Measurements from ENCODE around the gene CYBC1.
A peak's percentile ranks its signal among the peaks of the same experiment; 100 is the strongest.

The CYBC1 gene

DNA sequence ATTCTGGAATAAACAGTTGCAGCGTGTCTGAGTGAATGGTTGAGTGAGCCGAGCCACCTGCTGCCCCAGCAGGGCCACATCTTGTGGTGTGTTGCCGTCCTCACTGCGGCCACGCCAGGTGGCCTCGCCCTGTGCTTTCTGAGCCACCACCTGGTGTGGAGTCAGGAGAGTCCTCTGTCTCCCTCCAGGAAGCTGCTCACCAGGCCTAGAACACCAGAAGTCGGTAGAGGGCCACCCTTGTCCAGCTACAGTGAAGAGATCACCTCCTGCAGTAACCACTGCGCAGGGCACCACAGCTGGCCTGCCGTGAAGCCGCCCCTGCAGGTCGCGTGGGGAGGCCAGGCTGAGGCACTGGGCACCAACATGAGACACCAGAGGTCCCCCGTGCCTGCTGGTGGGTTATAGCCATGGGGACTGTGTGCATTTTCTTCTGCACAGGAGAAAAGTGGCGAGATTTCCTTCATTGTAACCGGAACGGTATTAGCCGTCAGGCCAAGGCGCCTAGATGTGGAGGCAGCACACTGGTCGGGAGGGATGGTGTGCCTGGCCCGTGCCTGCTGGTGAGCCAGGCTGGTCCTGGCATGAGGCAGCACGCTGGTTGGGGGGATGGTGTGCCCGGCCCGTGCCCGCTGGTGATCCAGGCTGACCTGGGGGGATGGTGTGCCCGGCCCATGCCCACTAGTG, 40.1 kb upstream of the CYBC1 start:
- H3K27me3 ChIP-seq (ENCODE audit: control insufficient read depth in 1 of 2, insufficient read depth in 2 of 2, low read length in 2 of 2) = no peaks in the 10 kb centered on the region
- no peak overlapping the region for H3K27ac ChIP-seq (ENCODE audit: low read length)
- H3K4me1 ChIP-seq (ENCODE audit: control insufficient read depth, insufficient read depth, low read length) = peaks cover 27% of the 10 kb centered on the region
- no peak overlapping the region for H3K9ac ChIP-seq (ENCODE audit: low read length in 2 of 2)
- H3K4me3 ChIP-seq (ENCODE audit: low read length in 2 of 2) = no peak overlapping the region
- no peaks in the 10 kb centered on the region for H3K9me3 ChIP-seq (ENCODE audit: control insufficient read depth in 2 of 2, low read length in 2 of 2)
- peaks cover 12 to 15% of the 10 kb centered on the region in 2 donors for H3K36me3 ChIP-seq (ENCODE audit: control insufficient read depth in 2 of 2, insufficient read depth in 2 of 2, low read length in 2 of 2)

DNA sequence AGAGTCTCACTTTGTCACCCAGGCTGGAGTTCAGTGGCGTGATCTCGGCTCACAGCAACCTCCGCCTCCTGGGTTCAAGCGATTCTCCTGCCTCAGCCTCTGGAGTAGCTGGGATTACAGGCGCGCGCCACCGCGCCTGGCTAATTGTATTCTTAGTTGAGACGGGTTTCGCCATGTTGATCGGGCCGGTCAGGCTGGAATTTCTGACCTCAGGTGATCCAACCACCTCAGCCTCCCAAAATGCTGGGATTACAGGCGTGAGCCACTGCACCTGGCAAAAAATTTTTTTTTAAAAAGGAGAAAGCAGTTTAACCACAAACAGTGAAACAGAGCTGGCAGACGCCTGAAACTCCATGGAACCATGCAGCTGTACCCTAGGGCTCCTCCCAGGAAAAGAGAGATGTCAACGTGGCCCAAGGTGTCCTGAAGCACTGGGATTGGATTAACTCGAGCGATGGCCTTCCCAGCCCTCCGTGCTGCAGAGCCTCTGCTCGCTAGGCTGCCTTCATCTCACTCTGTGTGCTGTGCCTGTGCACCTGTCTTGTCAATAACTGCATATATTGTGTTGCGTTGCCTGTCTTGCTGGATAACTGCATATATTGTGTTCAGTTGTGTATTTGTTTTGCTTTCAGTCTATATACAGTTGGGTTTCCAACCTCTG, 39.4 kb upstream of the CYBC1 start:
- Histone ChIP-seq H3K9ac (ENCODE audit: low read length in 2 of 2) (no peak overlapping the region), H3K36me3 (ENCODE audit: control insufficient read depth in 2 of 2, insufficient read depth in 2 of 2, low read length in 2 of 2) (peaks cover 15 to 18% of the 10 kb centered on the region in 2 donors), H3K4me3 (ENCODE audit: low read length in 2 of 2) (no peak overlapping the region)

DNA sequence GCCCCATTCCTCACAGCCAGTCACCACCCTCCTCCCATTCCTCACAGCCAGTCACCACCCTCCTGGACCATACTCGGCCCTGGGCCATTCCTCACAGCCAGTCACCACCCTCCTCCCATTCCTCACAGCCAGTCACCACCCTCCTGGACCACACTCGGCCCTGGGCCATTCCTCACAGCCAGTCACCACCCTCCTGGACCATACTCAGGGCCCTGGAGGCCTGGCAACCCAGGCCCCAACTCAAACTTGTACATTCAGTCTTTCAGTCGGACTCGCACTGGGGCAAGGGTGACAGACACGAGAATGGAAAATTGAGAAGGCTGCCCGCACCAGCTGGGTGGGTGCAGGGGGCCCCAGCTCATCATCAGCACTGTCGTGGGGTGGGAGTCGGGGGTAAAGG, 38.6 kb upstream of the CYBC1 start:
- H3K4me1 ChIP-seq (ENCODE audit: control insufficient read depth, insufficient read depth, low read length) = peaks cover 20% of the 10 kb centered on the region
- H3K9ac ChIP-seq (ENCODE audit: low read length in 2 of 2) = no peak overlapping the region
- H3K9me3 ChIP-seq (ENCODE audit: control insufficient read depth in 2 of 2, low read length in 2 of 2) = no peaks in the 10 kb centered on the region
- H3K27me3 ChIP-seq (ENCODE audit: control insufficient read depth in 1 of 2, insufficient read depth in 2 of 2, low read length in 2 of 2) = no peaks in the 10 kb centered on the region
- no peak overlapping the region for H3K27ac ChIP-seq (ENCODE audit: low read length)
- H3K36me3 ChIP-seq (ENCODE audit: control insufficient read depth in 2 of 2, insufficient read depth in 2 of 2, low read length in 2 of 2) = peaks cover 24 to 27% of the 10 kb centered on the region in 2 donors
- H3K4me3 ChIP-seq (ENCODE audit: low read length in 2 of 2) = no peak overlapping the region

More for the DNA sequence above, 39.4 kb upstream of the CYBC1 start:
- H3K9me3 ChIP-seq (ENCODE audit: control insufficient read depth in 2 of 2, low read length in 2 of 2) = no peaks in the 10 kb centered on the region
- no peaks in the 10 kb centered on the region for H3K27me3 ChIP-seq (ENCODE audit: control insufficient read depth in 1 of 2, insufficient read depth in 2 of 2, low read length in 2 of 2)
- peaks cover 23% of the 10 kb centered on the region for H3K4me1 ChIP-seq (ENCODE audit: control insufficient read depth, insufficient read depth, low read length)
- H3K27ac ChIP-seq (ENCODE audit: low read length) = no peak overlapping the region

DNA sequence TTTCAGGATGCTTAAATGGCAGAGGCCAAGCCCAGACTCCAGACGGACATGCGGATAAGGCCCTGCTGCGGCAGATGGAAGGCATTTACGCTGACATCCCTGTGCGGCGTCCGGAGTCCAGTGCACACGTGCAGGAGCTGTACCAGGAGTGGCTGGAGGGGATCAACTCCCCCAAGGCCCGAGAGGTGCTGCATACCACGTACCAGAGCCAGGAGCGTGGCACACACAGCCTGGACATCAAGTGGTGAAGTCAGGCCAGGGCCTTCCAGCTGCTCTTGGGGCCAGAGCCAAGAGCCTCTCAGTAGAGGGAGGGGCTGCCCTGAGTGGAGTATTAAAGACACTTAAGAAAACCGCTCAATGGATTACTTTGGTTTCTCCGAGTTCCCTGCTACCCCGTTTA, 37.4 kb upstream of the CYBC1 start:
- Histone ChIP-seq H3K9ac (ENCODE audit: low read length in 2 of 2) (no peak overlapping the region), H3K9me3 (ENCODE audit: control insufficient read depth in 2 of 2, low read length in 2 of 2) (no peaks in the 10 kb centered on the region), H3K4me1 (ENCODE audit: control insufficient read depth, insufficient read depth, low read length) (peaks cover 13% of the 10 kb centered on the region), H3K36me3 (ENCODE audit: control insufficient read depth in 2 of 2, insufficient read depth in 2 of 2, low read length in 2 of 2) (peaks cover 35% of the 10 kb centered on the region in 2 donors), H3K27ac (ENCODE audit: low read length) (no peak overlapping the region), H3K27me3 (ENCODE audit: control insufficient read depth in 1 of 2, insufficient read depth in 2 of 2, low read length in 2 of 2) (no peaks in the 10 kb centered on the region), H3K4me3 (ENCODE audit: low read length in 2 of 2) (no peak overlapping the region)

DNA sequence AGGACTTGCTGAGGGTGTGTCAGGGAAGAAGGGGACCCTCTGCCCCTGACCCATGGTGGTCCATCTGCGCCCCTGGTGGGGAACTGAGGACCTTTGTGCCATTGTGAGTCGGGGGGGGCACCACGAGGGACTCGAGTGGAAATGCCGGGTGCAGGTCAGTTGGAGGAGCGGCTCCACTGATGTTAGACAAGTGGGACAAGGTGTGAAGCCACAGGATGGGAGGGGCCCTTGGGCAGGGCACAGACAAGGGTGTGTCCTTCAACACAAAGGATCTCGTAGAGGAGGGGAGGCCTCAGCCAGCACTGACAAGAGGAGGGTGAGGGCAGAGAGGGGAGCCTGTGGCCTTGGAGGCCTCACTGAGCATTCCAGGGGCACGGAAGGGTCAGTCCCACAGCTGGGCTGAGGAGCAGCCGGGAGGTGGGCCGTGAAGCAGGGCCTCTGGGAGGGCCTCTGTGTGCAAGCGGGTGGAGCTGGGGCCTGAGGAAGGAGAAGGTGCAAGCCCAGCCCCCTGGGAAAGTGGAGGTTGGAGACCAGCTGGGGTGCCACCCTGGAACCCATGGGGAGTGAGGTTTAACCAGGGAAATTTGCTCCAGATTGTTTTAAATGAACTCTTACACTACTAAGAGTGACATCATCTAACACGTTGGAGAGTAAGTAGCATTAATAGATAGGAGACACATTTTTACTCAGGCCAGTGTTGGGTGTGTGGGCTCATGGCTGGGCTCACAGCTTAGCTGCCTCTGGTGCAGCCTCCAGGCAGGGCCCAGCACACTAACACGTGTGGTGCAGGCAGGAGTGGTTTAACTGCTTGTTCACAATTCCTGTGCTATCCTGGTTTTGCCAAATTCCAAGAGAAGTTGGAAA, 35.9 kb upstream of the CYBC1 start:
- H3K27ac ChIP-seq (ENCODE audit: low read length) = no peak overlapping the region
- no peak overlapping the region for H3K4me3 ChIP-seq (ENCODE audit: low read length in 2 of 2)
- H3K9me3 ChIP-seq (ENCODE audit: control insufficient read depth in 2 of 2, low read length in 2 of 2) = no peaks in the 10 kb centered on the region
- no peak overlapping the region for H3K9ac ChIP-seq (ENCODE audit: low read length in 2 of 2)
- peaks cover 10% of the 10 kb centered on the region for H3K4me1 ChIP-seq (ENCODE audit: control insufficient read depth, insufficient read depth, low read length)
- H3K36me3 ChIP-seq (ENCODE audit: control insufficient read depth in 2 of 2, insufficient read depth in 2 of 2, low read length in 2 of 2) = peaks cover 41 to 42% of the 10 kb centered on the region in 2 donors
- H3K27me3 ChIP-seq (ENCODE audit: control insufficient read depth in 1 of 2, insufficient read depth in 2 of 2, low read length in 2 of 2) = no peaks in the 10 kb centered on the region

DNA sequence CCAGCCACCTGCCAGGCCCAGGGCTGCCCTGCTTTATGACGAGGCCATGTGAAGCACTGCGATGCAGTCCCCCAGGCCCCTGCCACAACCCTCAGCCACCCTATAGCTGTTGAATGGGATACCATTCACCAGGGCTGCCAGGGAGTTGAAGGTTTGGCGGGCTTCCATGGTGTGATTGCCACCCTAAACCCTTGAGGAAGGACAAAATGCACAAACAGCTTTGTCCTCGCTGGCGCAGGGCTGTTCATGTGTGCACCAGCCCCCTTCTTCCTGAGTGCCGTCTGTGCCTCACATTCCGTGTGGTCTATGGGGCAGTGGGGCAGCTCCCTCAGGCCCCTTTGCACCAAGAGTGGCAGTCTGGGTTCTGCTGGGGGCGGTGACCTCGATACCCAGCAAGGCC, 33.3 kb upstream of the CYBC1 start:
- Histone ChIP-seq H3K27ac (ENCODE audit: low read length) (no peak overlapping the region), H3K4me3 (ENCODE audit: low read length in 2 of 2) (no peak overlapping the region), H3K36me3 (ENCODE audit: control insufficient read depth in 2 of 2, insufficient read depth in 2 of 2, low read length in 2 of 2) (peaks cover 55 to 60% of the 10 kb centered on the region in 2 donors), H3K27me3 (ENCODE audit: control insufficient read depth in 1 of 2, insufficient read depth in 2 of 2, low read length in 2 of 2) (no peaks in the 10 kb centered on the region), H3K9me3 (ENCODE audit: control insufficient read depth in 2 of 2, low read length in 2 of 2) (no peaks in the 10 kb centered on the region), H3K9ac (ENCODE audit: low read length in 2 of 2) (no peak overlapping the region), H3K4me1 (ENCODE audit: control insufficient read depth, insufficient read depth, low read length) (peaks cover 4% of the 10 kb centered on the region)

DNA sequence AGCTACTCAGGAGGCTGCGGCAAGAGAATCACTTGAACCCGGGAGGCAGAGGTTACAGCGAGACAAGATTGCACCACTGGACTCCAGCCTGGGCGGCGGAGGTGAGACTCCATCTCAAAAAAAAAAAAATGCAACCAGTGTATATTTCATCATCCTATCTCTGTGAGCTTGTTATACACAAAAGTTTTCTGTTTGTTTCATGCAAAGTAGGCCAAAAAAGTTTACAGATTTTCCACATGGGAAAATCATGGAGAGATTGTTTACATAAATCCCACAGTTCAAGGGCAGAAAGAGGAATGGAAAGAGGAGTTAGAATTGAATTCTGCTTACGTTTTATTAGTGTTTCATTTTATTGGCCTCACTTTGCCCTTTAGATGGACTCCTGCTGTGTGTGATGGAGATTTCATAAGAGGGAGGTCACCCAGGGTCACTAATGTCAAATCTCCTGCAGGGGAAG, 32.7 kb upstream of the CYBC1 start:
- Histone ChIP-seq H3K36me3 (ENCODE audit: control insufficient read depth in 2 of 2, insufficient read depth in 2 of 2, low read length in 2 of 2) (peaks cover 58 to 64% of the 10 kb centered on the region in 2 donors), H3K4me1 (ENCODE audit: control insufficient read depth, insufficient read depth, low read length) (peaks cover 3% of the 10 kb centered on the region), H3K27me3 (ENCODE audit: control insufficient read depth in 1 of 2, insufficient read depth in 2 of 2, low read length in 2 of 2) (no peaks in the 10 kb centered on the region), H3K4me3 (ENCODE audit: low read length in 2 of 2) (no peak overlapping the region), H3K27ac (ENCODE audit: low read length) (no peak overlapping the region), H3K9me3 (ENCODE audit: control insufficient read depth in 2 of 2, low read length in 2 of 2) (no peaks in the 10 kb centered on the region), H3K9ac (ENCODE audit: low read length in 2 of 2) (no peak overlapping the region)

DNA sequence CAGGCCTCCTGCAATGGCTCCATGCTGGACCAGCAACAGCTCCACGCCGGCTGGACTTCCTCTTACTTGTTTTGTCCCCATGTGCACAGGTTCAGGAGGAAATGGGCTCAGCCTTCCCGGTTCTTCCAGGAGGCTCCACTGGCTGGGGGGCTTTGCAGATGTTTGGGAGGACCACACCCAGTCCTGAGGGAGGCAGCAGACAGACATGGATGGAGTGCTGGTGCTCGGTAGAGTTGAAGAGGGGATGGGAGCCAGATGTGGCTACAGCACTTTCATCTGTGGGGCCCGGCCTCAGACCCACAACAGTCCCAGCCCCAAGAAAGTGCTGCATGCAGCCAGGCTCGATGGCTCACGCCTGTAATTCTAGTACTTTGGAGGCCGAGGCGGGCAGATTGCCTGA, 29.8 kb upstream of the CYBC1 start:
- Histone ChIP-seq H3K36me3 (ENCODE audit: control insufficient read depth in 2 of 2, insufficient read depth in 2 of 2, low read length in 2 of 2) (peaks cover 49 to 53% of the 10 kb centered on the region in 2 donors), H3K4me3 (ENCODE audit: low read length in 2 of 2) (no peak overlapping the region), H3K9me3 (ENCODE audit: control insufficient read depth in 2 of 2, low read length in 2 of 2) (no peaks in the 10 kb centered on the region), H3K27me3 (ENCODE audit: control insufficient read depth in 1 of 2, insufficient read depth in 2 of 2, low read length in 2 of 2) (no peaks in the 10 kb centered on the region), H3K9ac (ENCODE audit: low read length in 2 of 2) (no peak overlapping the region), H3K4me1 (ENCODE audit: control insufficient read depth, insufficient read depth, low read length) (no peaks in the 10 kb centered on the region), H3K27ac (ENCODE audit: low read length) (no peak overlapping the region)

DNA sequence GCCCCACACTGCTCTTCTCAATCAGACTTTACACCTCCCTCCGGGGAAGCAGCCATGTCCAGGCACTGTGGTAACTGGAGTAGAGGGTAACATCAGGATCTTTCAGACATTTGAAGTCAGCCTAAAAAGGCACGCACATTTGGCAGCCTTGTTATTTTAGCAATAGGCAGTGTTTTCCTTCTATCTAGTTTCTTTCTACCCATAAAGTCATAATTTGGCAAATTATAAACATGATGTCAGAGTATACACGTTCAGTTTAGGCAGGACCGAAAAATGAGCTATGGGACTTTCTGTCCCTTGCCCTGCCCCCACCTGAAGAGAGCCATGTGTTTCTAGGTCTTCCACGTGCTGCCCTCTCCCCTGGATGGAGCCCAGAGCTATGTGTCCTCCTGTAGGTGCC, 29.1 kb upstream of the CYBC1 start:
- H3K27me3 ChIP-seq (ENCODE audit: control insufficient read depth in 1 of 2, insufficient read depth in 2 of 2, low read length in 2 of 2) = no peaks in the 10 kb centered on the region
- H3K27ac ChIP-seq (ENCODE audit: low read length) = no peak overlapping the region
- H3K9me3 ChIP-seq (ENCODE audit: control insufficient read depth in 2 of 2, low read length in 2 of 2) = no peaks in the 10 kb centered on the region
- H3K4me1 ChIP-seq (ENCODE audit: control insufficient read depth, insufficient read depth, low read length) = no peaks in the 10 kb centered on the region
- H3K9ac ChIP-seq (ENCODE audit: low read length in 2 of 2) = peak overlapping the region in 1 of 2 donors; percentile 29
- peaks cover 48 to 54% of the 10 kb centered on the region in 2 donors for H3K36me3 ChIP-seq (ENCODE audit: control insufficient read depth in 2 of 2, insufficient read depth in 2 of 2, low read length in 2 of 2)
- no peak overlapping the region for H3K4me3 ChIP-seq (ENCODE audit: low read length in 2 of 2)

DNA sequence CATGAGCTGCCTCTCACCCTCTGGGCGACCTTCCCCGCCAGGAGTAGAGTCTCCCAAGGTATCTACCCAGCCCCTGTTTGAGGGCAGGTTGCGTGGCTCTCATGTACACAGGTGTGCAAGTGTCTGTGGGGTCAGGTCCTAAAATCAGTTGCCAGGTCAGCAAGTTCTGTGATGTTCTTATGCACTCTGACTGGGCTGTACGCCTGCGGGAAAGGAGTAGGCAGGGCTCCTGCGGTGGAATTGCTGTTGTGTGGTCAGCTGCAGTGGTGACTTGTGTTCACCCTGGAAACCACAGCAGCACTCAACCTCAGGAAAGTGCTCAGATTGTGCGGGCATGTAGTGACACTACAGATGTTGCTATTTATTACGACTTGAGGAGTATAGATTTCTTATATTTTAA, 27.4 kb upstream of the CYBC1 start:
- H3K27ac ChIP-seq (ENCODE audit: low read length) = no peak overlapping the region
- H3K9me3 ChIP-seq (ENCODE audit: control insufficient read depth in 2 of 2, low read length in 2 of 2) = no peaks in the 10 kb centered on the region
- no peaks in the 10 kb centered on the region for H3K27me3 ChIP-seq (ENCODE audit: control insufficient read depth in 1 of 2, insufficient read depth in 2 of 2, low read length in 2 of 2)
- no peaks in the 10 kb centered on the region for H3K4me1 ChIP-seq (ENCODE audit: control insufficient read depth, insufficient read depth, low read length)
- H3K4me3 ChIP-seq (ENCODE audit: low read length in 2 of 2) = no peak overlapping the region
- peaks cover 38 to 43% of the 10 kb centered on the region in 2 donors for H3K36me3 ChIP-seq (ENCODE audit: control insufficient read depth in 2 of 2, insufficient read depth in 2 of 2, low read length in 2 of 2)
- no peak overlapping the region for H3K9ac ChIP-seq (ENCODE audit: low read length in 2 of 2)
